ENCODE measurements around the gene CDKN1A. TPM values are rescaled to one million over a fixed set of nuclear protein-coding genes. Genes with fewer than 3 reads are reported as not detected.

The CDKN1A gene
- total RNA-seq, 1 experiment from 2014 or later = 17.4 TPM

GRCh38 chr6:36699348-36699747 lies 20.8 kb downstream of the CDKN1A start:
- Mint-ChIP-seq H3K9me3 (no peaks in the 10 kb centered on the region), H3K27ac (no peak overlapping the region), H3K36me3 (ENCODE audit: insufficient read depth in 1 of 3, low read depth in 3 of 3) (no peaks in the 10 kb centered on the region), H3K27me3 (ENCODE audit: low read depth) (peaks cover 3% of the 10 kb centered on the region; the same call in 1 of the 2 replicates), H3K4me3 (no peak overlapping the region), H3K4me1 (no peaks in the 10 kb centered on the region)
- WGBS (ENCODE audit: extremely low coverage, insufficient read length, low lambda C conversion rate) = no CpG with 5 or more reads among the region's 7 CpGs
- no peak for TF ChIP-seq CTCF (conservative IDR thresholded peaks at IDR 0.05)
- no peak for DNase-seq
- H3K56ac ChIP-seq (ENCODE audit: insufficient read length, low read depth, low read length) = no peak overlapping the region
- H2BK5ac ChIP-seq (ENCODE audit: insufficient read length, low read length) = no peak overlapping the region
- no peak overlapping the region for H3K14ac ChIP-seq (ENCODE audit: insufficient read depth, low read length)
- H3K4me2 ChIP-seq (ENCODE audit: insufficient read depth, insufficient read length, low read length) = no peak overlapping the region
- H2BK15ac ChIP-seq (ENCODE audit: low read depth, low read length) = no peak overlapping the region
- no peaks in the 10 kb centered on the region for H3K79me2 ChIP-seq (ENCODE audit: insufficient read depth, low read length)
- H2AFZ ChIP-seq (ENCODE audit: low read length) = no peak overlapping the region
- H3T11ph ChIP-seq (ENCODE audit: low read length) = no peak overlapping the region
- H4K8ac ChIP-seq (replicated peaks; ENCODE audit: insufficient read length, low read depth, low read length) = no peak overlapping the region
- H3K9ac ChIP-seq (ENCODE audit: extremely low read depth, insufficient read length, low read length) = no peak overlapping the region
- H3K9me3 ChIP-seq (ENCODE audit: control insufficient read depth, low read depth, low read length) = no peaks in the 10 kb centered on the region
- H3K79me1 ChIP-seq (ENCODE audit: insufficient read depth, low read depth, low read length, poor library complexity, severe bottlenecking) = no peaks in the 10 kb centered on the region
- no peaks in the 10 kb centered on the region for H4K20me1 ChIP-seq (ENCODE audit: control insufficient read depth, insufficient read depth, insufficient read length)
- no peak overlapping the region for H3K4ac ChIP-seq (ENCODE audit: low read depth, low read length)
- no peak overlapping the region for H4K91ac ChIP-seq (ENCODE audit: insufficient read length, low read depth, low read length)
- no peak overlapping the region for H2BK12ac ChIP-seq (ENCODE audit: insufficient read length, low read depth, low read length)
- H3K23ac ChIP-seq (ENCODE audit: insufficient read length, low read depth, low read length) = no peak overlapping the region
- H2AK5ac ChIP-seq (ENCODE audit: insufficient read length, low read length) = no peak overlapping the region
- no peaks in the 10 kb centered on the region for H3K23me2 ChIP-seq (ENCODE audit: insufficient read length, low read depth, low read length, poor library complexity, severe bottlenecking)
- no peak overlapping the region for H3K18ac ChIP-seq (ENCODE audit: insufficient read length, low read depth, low read length)
- H3K4me1 ChIP-seq (ENCODE audit: insufficient read depth, low read length) = no peaks in the 10 kb centered on the region
- no peak overlapping the region for H4K5ac ChIP-seq (ENCODE audit: insufficient read length, low read depth, low read length)
- H2BK20ac ChIP-seq (ENCODE audit: low read depth, low read length, poor library complexity, severe bottlenecking) = no peak overlapping the region
- H2BK120ac ChIP-seq (ENCODE audit: low read depth, low read length, poor library complexity, severe bottlenecking) = no peak overlapping the region
- no peak overlapping the region for H3K27ac ChIP-seq (ENCODE audit: insufficient read length, low read depth, low read length)
- no peaks in the 10 kb centered on the region for H3K27me3 ChIP-seq (ENCODE audit: insufficient read depth, low read length)

Measured in H9 (cell line).